Neural cell (in vitro differentiated cells): ENCODE measurements around the gene TRIM4.

Source experiments
- CTCF ChIP-seq: fragments of 450-650 bp; IDR thresholded peaks from 2 replicates; pipeline ENCODE4 v1.5.1; 2014; ENCODE audit warnings: antibody characterized with exemption, mild to moderate bottlenecking, moderate library complexity; ENCODE audit not compliant: poor library complexity, severe bottlenecking
- EP300 ChIP-seq: fragments of 450-650 bp; conservative IDR thresholded peaks from 2 replicates; pipeline ENCODE4 v1.6.1; 2014; ENCODE audit warnings: antibody characterized with exemption, mild to moderate bottlenecking, moderate library complexity; ENCODE audit not compliant: poor library complexity, severe bottlenecking
- EZH2 ChIP-seq: fragments of 200-600, 300-800 bp; shearing (Covaris generic), sonication (generic); IDR thresholded peaks from 2 replicates; pipeline ENCODE4 v1.6.1; 2014; ENCODE audit warnings: antibody characterized with exemption, low read length, borderline replicate concordance, mild to moderate bottlenecking; ENCODE audit not compliant: insufficient read depth, poor library complexity, severe bottlenecking
- MXI1 ChIP-seq: fragments of 450-650 bp; conservative IDR thresholded peaks from 2 replicates; pipeline ENCODE4 v1.6.1; 2014; ENCODE audit warnings: antibody characterized with exemption, mild to moderate bottlenecking; ENCODE audit not compliant: poor library complexity, severe bottlenecking
- POLR2AphosphoS5 ChIP-seq: IDR thresholded peaks from 2 replicates; pipeline ENCODE4 v1.6.1; 2012
- REST ChIP-seq: IDR thresholded peaks from 2 replicates; pipeline ENCODE4 v1.6.1; 2012; ENCODE audit warnings: borderline replicate concordance
- SMC3 ChIP-seq: fragments of 450-650 bp; conservative IDR thresholded peaks from 2 replicates; pipeline ENCODE4 v1.6.1; 2014; ENCODE audit warnings: antibody characterized with exemption, mild to moderate bottlenecking, moderate library complexity; ENCODE audit not compliant: poor library complexity
- TAF1 ChIP-seq: IDR thresholded peaks from 2 replicates; pipeline ENCODE4 v1.6.1; 2012; ENCODE audit warnings: low read depth

- TF ChIP-seq CTCF, result no peak
- no peak for TF ChIP-seq REST
- TF ChIP-seq TAF1, result no peak
- no peak for TF ChIP-seq EP300
- TF ChIP-seq EZH2, result no peak
- no peak for TF ChIP-seq POLR2AphosphoS5
- TF ChIP-seq MXI1, result no peak
- no peak for TF ChIP-seq SMC3
Measured at GRCh38 chr7:99949645-99950228, 30.4 kb upstream of the TRIM4 start.
